Measurements from ENCODE around the gene ONECUT3.

The ONECUT3 gene

DNA sequence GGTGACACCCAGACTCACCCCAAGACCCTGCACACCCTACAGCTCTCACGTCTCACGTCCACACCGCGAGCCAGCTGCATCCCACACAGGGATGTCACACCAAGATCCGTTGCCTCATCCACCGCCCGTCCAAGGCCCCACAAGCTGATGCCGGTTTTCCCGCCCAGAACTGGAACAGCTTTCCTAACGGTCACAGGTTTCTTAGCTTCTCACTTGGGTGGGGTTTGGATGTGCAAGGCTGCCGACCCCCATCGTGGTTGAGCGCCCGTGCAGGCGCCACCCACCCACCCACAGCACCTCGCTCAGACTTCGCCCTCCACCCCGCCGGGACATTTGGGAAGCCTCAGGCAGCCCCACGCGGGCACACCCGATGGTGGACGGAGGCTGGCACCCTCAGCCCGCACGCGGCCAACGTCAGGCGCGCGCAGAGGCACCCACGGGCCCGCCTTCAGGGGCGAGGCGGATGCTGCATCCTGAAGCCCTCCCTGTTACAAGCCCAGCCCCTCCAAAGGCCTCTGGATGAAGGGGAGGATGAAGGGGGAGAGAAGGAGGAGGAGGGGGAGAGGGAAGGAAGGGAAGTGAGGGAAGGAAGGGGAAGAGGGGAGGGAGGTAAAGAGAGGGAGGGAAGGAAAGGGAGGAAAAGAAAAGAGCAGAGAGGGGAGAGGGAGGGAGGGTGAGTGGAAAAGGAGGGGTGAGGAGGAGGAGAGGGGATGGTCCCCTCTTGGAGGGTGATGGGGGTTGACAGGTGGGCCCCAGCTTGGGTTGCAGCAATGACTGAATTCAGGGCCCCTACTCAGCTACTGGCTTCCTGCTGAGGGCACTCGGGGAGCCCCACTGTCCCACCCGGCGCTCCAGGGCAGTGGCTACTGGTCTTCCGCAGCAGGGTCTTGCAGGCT lies 12.8 kb downstream of the ONECUT3 start:
- Mint-ChIP-seq H3K27me3 (ENCODE audit: low read depth, poor library complexity) (peaks cover 100% of the 10 kb centered on the region), H3K4me3 (no peak overlapping the region), H3K9me3 (peaks cover 27% of the 10 kb centered on the region), H3K27ac (no peak overlapping the region), H3K4me1 (no peaks in the 10 kb centered on the region), H3K36me3 (ENCODE audit: low read depth) (peaks cover 9% of the 10 kb centered on the region)
- TF ChIP-seq, protein P1, sequence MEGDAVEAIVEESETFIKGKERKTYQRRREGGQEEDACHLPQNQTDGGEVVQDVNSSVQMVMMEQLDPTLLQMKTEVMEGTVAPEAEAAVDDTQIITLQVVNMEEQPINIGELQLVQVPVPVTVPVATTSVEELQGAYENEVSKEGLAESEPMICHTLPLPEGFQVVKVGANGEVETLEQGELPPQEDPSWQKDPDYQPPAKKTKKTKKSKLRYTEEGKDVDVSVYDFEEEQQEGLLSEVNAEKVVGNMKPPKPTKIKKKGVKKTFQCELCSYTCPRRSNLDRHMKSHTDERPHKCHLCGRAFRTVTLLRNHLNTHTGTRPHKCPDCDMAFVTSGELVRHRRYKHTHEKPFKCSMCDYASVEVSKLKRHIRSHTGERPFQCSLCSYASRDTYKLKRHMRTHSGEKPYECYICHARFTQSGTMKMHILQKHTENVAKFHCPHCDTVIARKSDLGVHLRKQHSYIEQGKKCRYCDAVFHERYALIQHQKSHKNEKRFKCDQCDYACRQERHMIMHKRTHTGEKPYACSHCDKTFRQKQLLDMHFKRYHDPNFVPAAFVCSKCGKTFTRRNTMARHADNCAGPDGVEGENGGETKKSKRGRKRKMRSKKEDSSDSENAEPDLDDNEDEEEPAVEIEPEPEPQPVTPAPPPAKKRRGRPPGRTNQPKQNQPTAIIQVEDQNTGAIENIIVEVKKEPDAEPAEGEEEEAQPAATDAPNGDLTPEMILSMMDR (IDR thresholded peaks at IDR 0.05): no peak
- DNase-seq: no peak

DNA sequence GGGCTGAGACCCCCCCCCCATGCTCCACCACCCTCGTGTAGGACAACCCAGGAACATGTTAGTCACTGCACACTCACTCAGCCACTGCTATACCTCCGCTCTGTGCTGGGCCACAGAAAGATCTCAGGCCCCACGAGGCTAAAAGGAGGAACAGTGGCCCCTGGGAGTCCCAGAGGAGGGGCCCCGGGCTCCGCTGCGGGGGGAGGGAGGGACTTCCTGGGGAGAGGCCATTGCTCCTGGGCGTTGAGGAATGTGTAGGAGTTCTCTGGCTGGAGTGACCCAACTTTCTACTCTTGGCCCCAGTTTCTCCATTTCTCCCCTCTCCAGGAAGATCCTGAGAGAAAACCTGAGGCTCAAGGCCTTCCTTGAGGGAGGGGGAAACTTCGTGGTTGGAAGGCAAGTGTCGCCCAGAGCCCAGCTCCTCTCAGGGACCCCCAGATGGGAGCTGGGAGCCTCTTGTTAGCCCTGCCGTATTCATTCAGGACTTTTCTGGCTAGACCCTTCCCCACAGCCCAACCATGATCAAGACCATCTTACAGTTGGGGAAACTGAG lies 13.6 kb downstream of the ONECUT3 start:
- TF ChIP-seq, protein P1 (IDR thresholded peaks at IDR 0.05): no peak
- H3K4me1 Mint-ChIP-seq: no peaks in the 10 kb centered on the region
- H3K4me3 Mint-ChIP-seq: no peak overlapping the region
- DNase-seq: no peak
- peaks cover 32% of the 10 kb centered on the region for H3K9me3 Mint-ChIP-seq
- no peak overlapping the region for H3K27ac Mint-ChIP-seq
- H3K36me3 Mint-ChIP-seq (ENCODE audit: low read depth): peaks cover 10% of the 10 kb centered on the region
- peaks cover 99% of the 10 kb centered on the region for H3K27me3 Mint-ChIP-seq (ENCODE audit: low read depth, poor library complexity)

DNA sequence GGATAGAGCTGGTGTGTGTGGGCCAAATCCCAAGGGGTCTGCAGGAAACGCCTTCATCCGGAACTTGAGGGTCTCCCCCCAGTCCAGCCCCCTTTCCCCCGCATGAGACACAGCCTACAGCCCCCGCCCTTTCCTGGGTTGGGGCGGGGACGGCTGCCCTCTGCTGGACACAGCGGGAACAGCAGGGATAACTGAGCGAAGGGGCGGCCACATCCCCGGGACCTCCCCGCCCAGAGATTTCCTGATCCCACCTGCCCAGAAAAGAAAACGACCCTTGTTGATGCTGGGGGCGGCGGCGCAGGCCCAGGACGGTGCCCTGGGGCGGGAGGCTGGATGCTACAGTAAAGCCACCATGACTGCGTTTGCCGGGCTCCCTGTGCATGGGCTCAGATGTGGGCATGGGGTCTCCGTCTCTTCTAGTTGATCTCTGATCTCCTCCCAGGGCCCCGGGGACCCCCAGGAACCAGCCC lies 14.2 kb downstream of the ONECUT3 start:
- H3K27me3 Mint-ChIP-seq (ENCODE audit: low read depth, poor library complexity): peaks cover 99% of the 10 kb centered on the region
- TF ChIP-seq, protein P1 (IDR thresholded peaks at IDR 0.05): peak; percentile 94
- H3K27ac Mint-ChIP-seq: no peak overlapping the region
- peaks cover 38% of the 10 kb centered on the region for H3K9me3 Mint-ChIP-seq
- H3K4me3 Mint-ChIP-seq: no peak overlapping the region
- DNase-seq: peak; percentile 84
- peaks cover 10% of the 10 kb centered on the region for H3K36me3 Mint-ChIP-seq (ENCODE audit: low read depth)
- H3K4me1 Mint-ChIP-seq: no peaks in the 10 kb centered on the region

DNA sequence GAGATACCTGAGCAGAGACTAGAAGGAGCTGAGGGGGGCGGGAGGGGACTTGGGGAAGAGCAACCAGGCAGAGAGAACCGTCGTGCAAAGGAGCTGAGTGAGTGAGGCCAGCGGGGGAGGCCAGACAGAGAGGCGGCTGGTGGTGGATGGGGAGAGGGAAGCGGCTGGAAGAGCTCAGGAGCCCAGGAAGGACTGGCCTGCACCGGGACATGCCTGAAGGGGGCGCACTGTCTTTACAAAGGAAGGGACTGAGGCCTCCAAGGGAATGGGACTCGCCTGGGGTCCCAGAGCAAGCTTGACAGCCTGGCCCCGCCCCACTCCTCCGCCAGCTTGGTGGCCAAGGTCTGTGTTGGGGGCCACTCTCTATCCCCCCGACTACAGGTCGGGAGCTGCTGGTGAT lies 14.9 kb downstream of the ONECUT3 start:
- Mint-ChIP-seq H3K9me3 (peaks cover 45% of the 10 kb centered on the region), H3K27ac (no peak overlapping the region), H3K36me3 (ENCODE audit: low read depth) (peaks cover 10% of the 10 kb centered on the region), H3K4me3 (no peak overlapping the region), H3K27me3 (ENCODE audit: low read depth, poor library complexity) (peaks cover 99% of the 10 kb centered on the region), H3K4me1 (no peaks in the 10 kb centered on the region)
- TF ChIP-seq, protein P1 (IDR thresholded peaks at IDR 0.05): peak; percentile 33
- DNase-seq: peak; percentile 73

DNA sequence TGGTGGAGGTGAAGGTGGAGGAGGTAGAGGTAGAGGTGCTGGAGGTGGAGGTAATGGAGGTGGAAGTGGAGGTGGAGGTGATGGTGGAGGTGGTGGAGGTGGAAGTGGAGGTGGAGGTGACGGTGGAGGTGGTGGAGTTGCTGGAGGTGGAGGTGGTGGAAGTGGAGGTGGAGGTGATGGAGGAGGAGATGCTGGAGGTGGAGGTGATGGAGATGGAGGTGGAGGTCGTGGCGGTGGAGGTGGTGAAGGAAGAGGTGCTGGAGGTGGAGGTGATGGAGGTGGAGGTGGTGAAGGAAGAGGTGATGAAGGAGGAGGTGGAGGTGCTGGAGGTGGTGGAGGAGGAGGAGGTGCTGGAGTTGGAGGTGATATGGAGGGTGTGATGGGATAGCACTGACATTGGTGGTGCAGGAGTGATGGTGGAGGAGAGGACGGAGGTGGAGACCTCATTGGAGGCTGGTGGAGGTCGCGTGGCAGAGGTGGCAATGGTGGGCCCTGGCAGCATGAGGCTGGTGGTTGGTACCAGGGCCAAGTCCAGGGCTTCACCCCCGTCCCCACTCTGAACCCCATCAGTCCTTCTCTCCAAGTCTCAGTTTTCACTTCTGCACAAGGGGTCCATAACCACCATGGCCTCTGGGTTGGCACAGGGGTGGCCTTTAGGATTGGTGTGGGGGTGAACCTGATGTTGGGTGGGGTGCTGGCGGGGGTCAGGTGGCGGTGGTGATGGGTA lies 15.8 kb downstream of the ONECUT3 start:
- Mint-ChIP-seq H3K36me3 (ENCODE audit: low read depth) (peaks cover 10% of the 10 kb centered on the region), H3K27ac (no peak overlapping the region), H3K4me3 (no peak overlapping the region), H3K4me1 (no peaks in the 10 kb centered on the region), H3K9me3 (peaks cover 48% of the 10 kb centered on the region), H3K27me3 (ENCODE audit: low read depth, poor library complexity) (peaks cover 99% of the 10 kb centered on the region)
- no peak for DNase-seq
- TF ChIP-seq, protein P1 (IDR thresholded peaks at IDR 0.05): no peak

All from nephron progenitor cell (in vitro differentiated cells).